Measurements from ENCODE around the gene U2SURP. TPM values are rescaled to one million over a fixed set of nuclear protein-coding genes. Genes with fewer than 3 reads are reported as not detected.

Gene U2SURP
- total and polyA plus RNA-seq, 2 donors (not counting 3 experiments of a cell fraction or from before 2014, with no cell fraction given) = 12.6 to 92.4 TPM

DNA sequence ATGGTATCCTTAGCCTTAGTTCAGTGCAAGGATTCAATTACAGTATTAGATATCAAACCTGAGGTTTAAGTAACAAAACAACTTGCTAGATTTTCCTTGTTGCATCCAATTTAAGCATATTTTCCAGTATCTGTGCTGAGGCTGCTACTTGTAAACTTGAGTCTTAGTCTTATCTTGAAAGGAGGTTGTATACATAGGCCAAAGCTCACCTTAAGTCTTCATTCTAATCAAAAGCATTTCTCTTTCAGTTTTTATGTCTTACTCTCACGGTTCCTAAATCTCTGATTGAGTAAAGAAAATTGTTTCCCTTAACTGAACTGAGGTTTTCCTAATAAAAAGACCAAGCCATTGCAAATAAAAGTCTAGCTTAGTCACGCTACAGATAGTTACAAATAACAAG lies 52.6 kb downstream of the U2SURP start:
- TF ChIP-seq JUN (IDR thresholded peaks at IDR 0.05; ENCODE audit: borderline replicate concordance, insufficient read depth, insufficient read length, low read depth) (no peak), EZH2 (IDR thresholded peaks at IDR 0.05; ENCODE audit: borderline replicate concordance, low read depth, low read length, severe bottlenecking) (no peak), POLR2A (IDR thresholded peaks at IDR 0.05; ENCODE audit: low read depth, low read length) (no peak), MAX (IDR thresholded peaks at IDR 0.05; ENCODE audit: insufficient read depth, insufficient read length) (no peak), POLR2AphosphoS5 (IDR thresholded peaks at IDR 0.05; ENCODE audit: insufficient read depth, low read depth, low read length) (no peak), FOS (IDR thresholded peaks at IDR 0.05; ENCODE audit: borderline replicate concordance, insufficient read depth, low read length) (no peak), MYC (IDR thresholded peaks at IDR 0.05; ENCODE audit: low read depth, low read length) (no peak), GATA2 (IDR thresholded peaks at IDR 0.05; ENCODE audit: insufficient read depth, insufficient read length, low read depth, low read length) (no peak)
- TF ChIP-seq, protein P1, sequence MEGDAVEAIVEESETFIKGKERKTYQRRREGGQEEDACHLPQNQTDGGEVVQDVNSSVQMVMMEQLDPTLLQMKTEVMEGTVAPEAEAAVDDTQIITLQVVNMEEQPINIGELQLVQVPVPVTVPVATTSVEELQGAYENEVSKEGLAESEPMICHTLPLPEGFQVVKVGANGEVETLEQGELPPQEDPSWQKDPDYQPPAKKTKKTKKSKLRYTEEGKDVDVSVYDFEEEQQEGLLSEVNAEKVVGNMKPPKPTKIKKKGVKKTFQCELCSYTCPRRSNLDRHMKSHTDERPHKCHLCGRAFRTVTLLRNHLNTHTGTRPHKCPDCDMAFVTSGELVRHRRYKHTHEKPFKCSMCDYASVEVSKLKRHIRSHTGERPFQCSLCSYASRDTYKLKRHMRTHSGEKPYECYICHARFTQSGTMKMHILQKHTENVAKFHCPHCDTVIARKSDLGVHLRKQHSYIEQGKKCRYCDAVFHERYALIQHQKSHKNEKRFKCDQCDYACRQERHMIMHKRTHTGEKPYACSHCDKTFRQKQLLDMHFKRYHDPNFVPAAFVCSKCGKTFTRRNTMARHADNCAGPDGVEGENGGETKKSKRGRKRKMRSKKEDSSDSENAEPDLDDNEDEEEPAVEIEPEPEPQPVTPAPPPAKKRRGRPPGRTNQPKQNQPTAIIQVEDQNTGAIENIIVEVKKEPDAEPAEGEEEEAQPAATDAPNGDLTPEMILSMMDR (IDR thresholded peaks at IDR 0.05; ENCODE audit: extremely low read depth in 1 of 2, insufficient read depth in 1 of 2, low read depth in 1 of 2, low read length in 2 of 2) = no peak
- no peak overlapping the region for H3K4me3 ChIP-seq (replicated peaks in 1 of 3; ENCODE audit: insufficient read depth in 1 of 3, low read depth in 1 of 3, low read length in 3 of 3)
- H4K20me1 ChIP-seq (replicated peaks; ENCODE audit: control insufficient read depth, extremely low read depth, insufficient read depth, low read length) = no peaks in the 10 kb centered on the region
- no peak overlapping the region for H3K4me2 ChIP-seq (ENCODE audit: insufficient read depth, low read length)
- ChIA-PET POLR2A (no interaction called here), CTCF (interaction anchor here (1.1 to 1.8 kb wide), 3 partner anchors 13 to 620 kb away, joined by 3 to 8 read pairs (median 3); no protein-coding TSS in a partner anchor)
- no peak overlapping the region for H2AFZ ChIP-seq (ENCODE audit: low read depth, low read length)
- H3K9me3 ChIP-seq (replicated peaks; ENCODE audit: control insufficient read depth, insufficient read depth, low read length) = no peaks in the 10 kb centered on the region
- DNase-seq (ENCODE audit: low read depth, low spot score) (no peak), FAIRE-seq (no peak)
- BruUV-seq (replicated peaks) = no TSS peak
- intact Hi-C loops (cut with micrococcal nuclease) = no loop called here
- H3K27ac ChIP-seq (ENCODE audit: insufficient read depth, low read depth, low read length) = no peak overlapping the region
- H3K79me2 ChIP-seq (ENCODE audit: control insufficient read depth, insufficient read depth, low read length) = no peaks in the 10 kb centered on the region
- dilution Hi-C loops (cut with MboI; ENCODE audit: extremely low pct_ligation_motif_present, low sequenced_read_pairs) = no loop called here
- no peak overlapping the region for H3K9ac ChIP-seq (replicated peaks; ENCODE audit: extremely low read depth, insufficient read depth, low read length)
- H3K27me3 ChIP-seq (ENCODE audit: control insufficient read depth in 2 of 2, insufficient read depth in 2 of 2, low read length in 2 of 2) = no peaks in the 10 kb centered on the region
- peaks cover 0 to 20% of the 10 kb centered on the region in 2 experiments for H3K36me3 ChIP-seq (ENCODE audit: control insufficient read depth in 2 of 2, extremely low read depth in 1 of 2, insufficient read depth in 2 of 2, low read length in 2 of 2)
- H3K9me1 ChIP-seq (replicated peaks; ENCODE audit: control insufficient read depth, extremely low read depth, insufficient read depth, low read length) = no peaks in the 10 kb centered on the region
- H3K4me1 ChIP-seq (ENCODE audit: control insufficient read depth, extremely low read depth, insufficient read depth, low read length) = no peaks in the 10 kb centered on the region
